Choroid plexus epithelial cell (primary cell): ENCODE data around the gene ACTR10.

Source experiments
- DNase-seq: peaks from one replicate; pipeline ENCODE4 v3.0.0-alpha.2; 2010; ENCODE audit warnings: low read depth
- H3K4me3 ChIP-seq: 2 replicates; pipeline ENCODE4 v1.5.1; 2011; ENCODE audit warnings: low read depth, mild to moderate bottlenecking, control low read depth, low read length, moderate library complexity
- TF ChIP-seq, protein P1 (sequence below): conservative IDR thresholded peaks from 2 replicates; pipeline ENCODE4 v1.5.1; 2011; ENCODE audit warnings: low read depth, mild to moderate bottlenecking, control low read depth, inconsistent platforms, low read length, moderate library complexity

Gene ACTR10

DNA sequence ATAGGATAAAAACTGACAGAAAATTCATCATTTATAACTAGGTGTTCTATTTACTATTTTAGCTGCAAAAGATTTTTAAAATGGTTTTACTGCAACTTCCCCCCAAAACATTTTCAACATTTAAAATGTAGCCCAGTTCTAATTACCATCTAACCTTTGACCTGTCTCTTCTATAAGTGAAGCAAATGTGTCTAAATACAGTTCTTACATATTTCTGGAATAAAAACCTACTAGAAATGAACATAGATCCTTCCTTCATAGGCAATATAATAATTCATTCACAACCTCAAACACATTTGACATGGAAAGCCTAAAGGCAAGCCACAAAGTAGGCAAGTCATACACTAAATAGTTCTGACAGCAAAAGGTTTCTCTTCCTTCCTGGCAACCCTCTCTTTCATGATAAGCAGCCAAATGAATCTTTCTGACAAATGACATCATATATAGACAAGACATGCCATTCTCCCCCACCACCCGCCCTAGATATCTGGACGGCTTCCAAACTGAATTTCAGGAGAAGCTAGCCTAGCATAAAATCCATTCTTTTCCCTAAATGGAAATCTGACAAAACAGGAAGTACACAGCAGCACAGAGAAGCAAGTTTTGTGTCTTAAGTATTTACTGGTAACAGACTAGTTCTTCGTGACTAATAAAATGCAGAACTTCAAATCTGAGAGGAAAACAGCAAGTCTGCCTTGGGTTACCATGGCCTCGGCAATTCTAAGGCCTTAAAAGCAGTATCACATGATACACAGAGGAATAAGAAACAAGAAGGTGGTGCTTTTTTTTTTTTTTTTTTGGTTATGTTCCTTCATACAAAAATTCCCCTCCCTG lies 81.2 kb downstream of the ACTR10 start:
- TF ChIP-seq, protein P1, sequence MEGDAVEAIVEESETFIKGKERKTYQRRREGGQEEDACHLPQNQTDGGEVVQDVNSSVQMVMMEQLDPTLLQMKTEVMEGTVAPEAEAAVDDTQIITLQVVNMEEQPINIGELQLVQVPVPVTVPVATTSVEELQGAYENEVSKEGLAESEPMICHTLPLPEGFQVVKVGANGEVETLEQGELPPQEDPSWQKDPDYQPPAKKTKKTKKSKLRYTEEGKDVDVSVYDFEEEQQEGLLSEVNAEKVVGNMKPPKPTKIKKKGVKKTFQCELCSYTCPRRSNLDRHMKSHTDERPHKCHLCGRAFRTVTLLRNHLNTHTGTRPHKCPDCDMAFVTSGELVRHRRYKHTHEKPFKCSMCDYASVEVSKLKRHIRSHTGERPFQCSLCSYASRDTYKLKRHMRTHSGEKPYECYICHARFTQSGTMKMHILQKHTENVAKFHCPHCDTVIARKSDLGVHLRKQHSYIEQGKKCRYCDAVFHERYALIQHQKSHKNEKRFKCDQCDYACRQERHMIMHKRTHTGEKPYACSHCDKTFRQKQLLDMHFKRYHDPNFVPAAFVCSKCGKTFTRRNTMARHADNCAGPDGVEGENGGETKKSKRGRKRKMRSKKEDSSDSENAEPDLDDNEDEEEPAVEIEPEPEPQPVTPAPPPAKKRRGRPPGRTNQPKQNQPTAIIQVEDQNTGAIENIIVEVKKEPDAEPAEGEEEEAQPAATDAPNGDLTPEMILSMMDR: no peak
- H3K4me3 ChIP-seq: no peak overlapping the region
- DNase-seq: peak; percentile 95

DNA sequence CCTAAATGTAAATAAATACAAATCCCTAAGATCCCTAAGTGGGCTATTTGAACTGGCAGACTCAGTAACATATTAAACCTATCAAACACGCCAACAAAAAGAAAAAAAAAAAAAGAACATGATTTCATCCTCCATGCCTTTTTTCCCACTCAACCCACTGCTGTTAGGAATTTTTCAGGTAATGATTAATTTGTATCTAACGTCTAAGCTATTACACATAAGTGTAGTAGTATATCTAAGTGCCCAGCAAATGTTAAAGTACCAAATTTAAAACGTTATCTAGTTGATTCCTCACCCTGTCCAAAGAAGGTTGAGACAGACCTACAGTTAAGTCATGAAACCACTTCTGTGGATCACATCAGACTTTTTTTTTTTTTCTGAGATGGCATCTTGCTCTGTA lies 82.0 kb downstream of the ACTR10 start:
- DNase-seq: no peak
- H3K4me3 ChIP-seq: no peak overlapping the region
- TF ChIP-seq, protein P1: no peak

DNA sequence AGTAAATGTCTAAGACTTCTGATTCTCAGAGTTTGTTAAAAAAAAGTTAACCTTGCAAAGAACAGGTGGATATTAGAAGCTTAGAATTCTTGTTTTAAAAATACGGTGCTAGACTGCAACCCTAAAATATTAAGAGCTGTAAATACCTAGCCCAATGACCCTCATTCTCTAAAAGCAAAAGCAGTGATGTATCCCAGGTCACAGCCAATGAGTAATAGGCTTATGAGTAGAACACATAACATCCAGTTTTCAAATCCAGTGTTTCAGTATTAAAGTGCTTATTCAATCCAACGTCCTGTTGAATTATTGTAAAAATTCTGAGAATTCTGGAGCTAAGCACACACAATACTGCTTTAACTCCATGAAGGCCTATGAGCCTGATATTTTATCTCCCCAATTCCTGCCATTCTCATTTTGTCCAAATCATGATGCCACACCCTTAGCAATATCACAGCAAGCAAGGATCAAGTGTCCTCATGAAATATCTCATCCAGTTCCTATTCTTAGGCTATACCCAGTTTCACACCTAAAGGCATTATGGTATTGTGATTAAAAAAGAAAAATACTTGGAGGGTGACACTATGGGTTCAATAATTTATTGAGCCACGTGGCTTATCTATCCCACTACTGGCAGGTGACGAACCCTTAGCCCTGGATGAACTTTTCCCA lies 83.1 kb downstream of the ACTR10 start:
- no peak overlapping the region for H3K4me3 ChIP-seq
- TF ChIP-seq, protein P1: no peak
- no peak for DNase-seq

DNA sequence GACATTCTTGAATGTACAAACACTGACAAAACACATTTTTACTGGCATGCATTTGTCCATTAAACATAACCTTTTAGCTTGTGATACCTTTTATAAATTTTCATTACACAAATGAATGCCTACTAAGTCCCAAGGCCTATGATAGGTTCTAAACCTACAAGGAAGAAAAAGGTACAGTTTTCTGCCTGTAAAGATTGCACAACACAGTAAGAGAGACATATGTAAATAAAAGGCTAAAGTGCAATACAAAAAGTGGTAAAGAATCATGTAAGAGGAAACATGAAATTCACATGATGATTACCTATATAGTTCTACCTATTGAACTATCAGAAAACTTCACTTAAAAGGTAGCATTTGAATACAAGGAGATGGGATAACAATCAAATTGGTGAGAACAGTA lies 83.8 kb downstream of the ACTR10 start:
- TF ChIP-seq, protein P1: no peak
- no peak for DNase-seq
- no peak overlapping the region for H3K4me3 ChIP-seq

DNA sequence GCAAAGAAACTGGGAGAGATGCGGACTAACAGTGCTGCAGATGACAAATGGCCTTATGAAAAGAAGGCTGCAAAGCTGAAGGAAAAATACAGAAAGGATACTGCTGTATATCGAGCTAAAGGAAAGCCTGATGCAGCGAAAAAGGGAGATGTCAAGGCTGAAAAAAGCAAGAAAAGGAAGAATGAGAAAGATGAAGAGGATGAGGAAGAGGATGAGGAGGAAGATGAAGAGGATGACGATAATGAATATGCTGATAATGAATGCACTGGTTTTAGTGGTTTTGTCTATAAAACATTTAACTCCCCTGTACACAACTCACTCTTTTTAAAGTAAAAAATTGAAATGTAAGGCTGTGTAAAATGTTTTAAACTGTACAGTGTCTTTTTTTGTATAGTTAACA lies 85.2 kb downstream of the ACTR10 start:
- no peak overlapping the region for H3K4me3 ChIP-seq
- no peak for DNase-seq
- TF ChIP-seq, protein P1: no peak
